Tibial artery (tissue), 4 donors: Measurements from ENCODE around the gene PDE9A.

Source experiments
- DNase-seq, 2 donors: peaks; one replicate each; pipeline ENCODE4 v3.0.0-alpha.2; 2019
- H3K27ac ChIP-seq, 2 donors: fragments of 200-600 bp; sonication (generic) in 1 of 2; 1 replicate in 1 of 2; 2 replicates in 1 of 2; pipeline ENCODE4 v1.5.1; 2018 to 2019; ENCODE audit warnings: mild to moderate bottlenecking in 1 of 2
- H3K27me3 ChIP-seq, 2 donors: fragments of 200-600 bp; sonication (generic) in 1 of 2; one replicate each; pipeline versions ENCODE4 v1.5.1 to v1.6.0; 2016 to 2019
- H3K36me3 ChIP-seq, 3 donors: fragments of 200-600 bp; sonication (generic) in 2 of 3; one replicate each; pipeline ENCODE4 v1.5.1; 2016 to 2019; ENCODE audit warnings: mild to moderate bottlenecking in 2 of 3
- H3K4me1 ChIP-seq, 4 donors: fragments of 200-600 bp; sonication (generic) in 2 of 4; 1 replicate in 3 of 4; 2 replicates in 1 of 4; pipeline ENCODE4 v1.5.1; 2016 to 2019
- H3K4me3 ChIP-seq, 2 donors: fragments of 200-600 bp; sonication (generic) in 1 of 2; 1 replicate in 1 of 2; 2 replicates in 1 of 2; pipeline ENCODE4 v1.5.1; 2018 to 2019; ENCODE audit warnings: mild to moderate bottlenecking in 2 of 2
- H3K9me3 ChIP-seq, 3 donors: fragments of 200-600 bp; sonication (generic) in 1 of 3; one replicate each; pipeline ENCODE4 v1.5.1; 2016 to 2019
- intact Hi-C: fragments of 100-400 bp; cut with DNase I; formaldehyde crosslinking; loops from one replicate; pipeline ENCODE4 v1.15.0; 2023; ENCODE audit warnings: low total_unique reads
- TF ChIP-seq, protein P1 (sequence below), 2 experiments: fragments of 200-600 bp in 1 of 2; fragments of 450-650 bp in 1 of 2; IDR thresholded peaks; one replicate each; pipeline ENCODE4 v1.5.1; 2017 to 2019; ENCODE audit warnings: antibody characterized with exemption in 2 of 2, mild to moderate bottlenecking in 1 of 2, moderate library complexity in 1 of 2

Gene PDE9A

GRCh38 chr21:42665484-42665883, 12.1 kb downstream of the PDE9A start:
- no peaks in the 10 kb centered on the region for H3K36me3 ChIP-seq
- no peak overlapping the region for H3K4me3 ChIP-seq
- intact Hi-C loops: no loop called here
- no peaks in the 10 kb centered on the region for H3K4me1 ChIP-seq
- H3K9me3 ChIP-seq: no peaks in the 10 kb centered on the region
- TF ChIP-seq, protein P1, sequence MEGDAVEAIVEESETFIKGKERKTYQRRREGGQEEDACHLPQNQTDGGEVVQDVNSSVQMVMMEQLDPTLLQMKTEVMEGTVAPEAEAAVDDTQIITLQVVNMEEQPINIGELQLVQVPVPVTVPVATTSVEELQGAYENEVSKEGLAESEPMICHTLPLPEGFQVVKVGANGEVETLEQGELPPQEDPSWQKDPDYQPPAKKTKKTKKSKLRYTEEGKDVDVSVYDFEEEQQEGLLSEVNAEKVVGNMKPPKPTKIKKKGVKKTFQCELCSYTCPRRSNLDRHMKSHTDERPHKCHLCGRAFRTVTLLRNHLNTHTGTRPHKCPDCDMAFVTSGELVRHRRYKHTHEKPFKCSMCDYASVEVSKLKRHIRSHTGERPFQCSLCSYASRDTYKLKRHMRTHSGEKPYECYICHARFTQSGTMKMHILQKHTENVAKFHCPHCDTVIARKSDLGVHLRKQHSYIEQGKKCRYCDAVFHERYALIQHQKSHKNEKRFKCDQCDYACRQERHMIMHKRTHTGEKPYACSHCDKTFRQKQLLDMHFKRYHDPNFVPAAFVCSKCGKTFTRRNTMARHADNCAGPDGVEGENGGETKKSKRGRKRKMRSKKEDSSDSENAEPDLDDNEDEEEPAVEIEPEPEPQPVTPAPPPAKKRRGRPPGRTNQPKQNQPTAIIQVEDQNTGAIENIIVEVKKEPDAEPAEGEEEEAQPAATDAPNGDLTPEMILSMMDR (IDR thresholded peaks at IDR 0.05): no peak
- no peak for DNase-seq
- peaks cover 0 to 35% of the 10 kb centered on the region in 2 donors for H3K27me3 ChIP-seq
- no peak overlapping the region for H3K27ac ChIP-seq

- Histone ChIP-seq H3K27ac (no peak overlapping the region), H3K27me3 (peaks cover 0 to 35% of the 10 kb centered on the region in 2 donors), H3K9me3 (no peaks in the 10 kb centered on the region), H3K4me3 (no peak overlapping the region), H3K4me1 (no peaks in the 10 kb centered on the region), H3K36me3 (no peaks in the 10 kb centered on the region)
- intact Hi-C loops: no loop called here
- TF ChIP-seq, protein P1 (IDR thresholded peaks at IDR 0.05): no peak
- no peak for DNase-seq
Measured at GRCh38 chr21:42666023-42666747, 12.8 kb downstream of the PDE9A start.

DNA sequence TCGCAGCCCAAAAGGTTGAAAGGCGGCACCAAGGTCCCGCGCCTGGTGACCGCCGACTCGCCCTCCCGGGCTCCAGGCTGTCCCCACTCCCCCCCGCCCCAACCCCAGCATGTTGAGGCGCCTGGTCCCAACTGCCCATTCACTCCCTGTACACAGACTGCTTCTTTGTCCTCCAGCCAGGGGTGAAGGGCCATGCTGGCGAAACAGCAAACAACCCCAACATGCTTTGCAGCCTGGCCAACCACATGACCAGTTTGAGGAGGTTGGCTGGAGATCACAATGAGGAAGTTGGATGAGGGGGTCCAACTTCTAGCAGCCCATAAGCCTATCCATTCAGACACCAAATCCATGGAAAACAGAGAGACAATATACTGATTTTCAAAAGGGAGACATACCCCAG, 13.5 kb downstream of the PDE9A start:
- no peak for DNase-seq
- H3K4me3 ChIP-seq: no peak overlapping the region
- TF ChIP-seq, protein P1 (IDR thresholded peaks at IDR 0.05): no peak
- intact Hi-C loops: no loop called here
- peaks cover 0 to 35% of the 10 kb centered on the region in 2 donors for H3K27me3 ChIP-seq
- H3K9me3 ChIP-seq: no peaks in the 10 kb centered on the region
- no peaks in the 10 kb centered on the region for H3K36me3 ChIP-seq
- no peak overlapping the region for H3K27ac ChIP-seq
- no peaks in the 10 kb centered on the region for H3K4me1 ChIP-seq

GRCh38 chr21:42668298-42668992, 15.0 kb downstream of the PDE9A start:
- TF ChIP-seq, protein P1 (IDR thresholded peaks at IDR 0.05): no peak
- H3K36me3 ChIP-seq: no peaks in the 10 kb centered on the region
- H3K4me1 ChIP-seq: no peaks in the 10 kb centered on the region
- peaks cover 0 to 39% of the 10 kb centered on the region in 2 donors for H3K27me3 ChIP-seq
- H3K27ac ChIP-seq: no peak overlapping the region
- intact Hi-C loops: no loop called here
- H3K4me3 ChIP-seq: no peak overlapping the region
- H3K9me3 ChIP-seq: no peaks in the 10 kb centered on the region
- no peak for DNase-seq

DNA sequence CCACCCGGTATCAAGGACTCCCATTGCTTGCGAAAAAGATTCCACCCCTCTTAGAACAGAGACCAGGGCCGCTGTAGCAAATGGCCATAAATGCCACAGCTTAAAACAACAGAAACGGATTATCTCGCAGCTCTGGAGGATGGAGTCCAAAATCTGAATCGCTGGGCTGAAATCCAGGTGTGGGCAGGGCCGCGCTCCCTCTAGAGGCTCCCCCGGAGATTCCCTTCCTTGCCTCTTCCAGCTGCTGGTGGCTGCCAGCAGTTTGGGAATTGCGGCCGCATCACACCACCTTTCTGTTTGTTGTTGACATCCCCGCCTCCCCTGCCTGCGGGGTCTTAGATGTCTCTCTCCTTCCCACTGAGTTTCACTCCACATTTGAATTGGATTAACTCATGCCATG, 15.6 kb downstream of the PDE9A start:
- peaks cover 0 to 38% of the 10 kb centered on the region in 2 donors for H3K27me3 ChIP-seq
- intact Hi-C loops: no loop called here
- no peaks in the 10 kb centered on the region for H3K36me3 ChIP-seq
- H3K4me3 ChIP-seq: no peak overlapping the region
- TF ChIP-seq, protein P1 (IDR thresholded peaks at IDR 0.05): no peak
- H3K4me1 ChIP-seq: peaks cover 0 to under 1% (median 0%) of the 10 kb centered on the region in 4 donors
- DNase-seq: no peak
- no peaks in the 10 kb centered on the region for H3K9me3 ChIP-seq
- no peak overlapping the region for H3K27ac ChIP-seq
